B cell (primary cell): Measurements from ENCODE around the gene SRSF1. TPM values are rescaled to one million over a fixed set of nuclear protein-coding genes. Genes with fewer than 3 reads are reported as not detected.

ENCODE experiments used
- ATAC-seq: fragments of 200-7000 bp; cut with Tn5 transposase; one replicate; pipeline ENCODE4 v1.10.0; 2021; ENCODE audit warnings: low read depth, mild to moderate bottlenecking, moderate number of reproducible peaks, moderate library complexity
- CTCF ChIA-PET: fragments of 350-600 bp; sonication (Branson Sonifier 250); formaldehyde crosslinking; loops from one replicate; lab custom pipeline; 2021; ENCODE audit warnings: antibody characterized with exemption, inconsistent platforms; lab: Charles Lee
- POLR2A ChIA-PET: fragments of 350-600 bp; sonication (Branson Sonifier 250); formaldehyde crosslinking; loops from one replicate; lab custom pipeline; 2021; ENCODE audit warnings: antibody characterized with exemption; lab: Charles Lee
- DNase-seq: peaks from one replicate; pipeline ENCODE4 v3.0.0; 2013
- H2AFZ ChIP-seq: 2 replicates; pipeline ENCODE4 v1.6.1; 2012; ENCODE audit warnings: mild to moderate bottlenecking, low read depth, low read length; ENCODE audit not compliant: insufficient read depth, poor library complexity, severe bottlenecking
- H3K27ac ChIP-seq, 2 donors: 1 replicate in 1 of 2; 2 replicates in 1 of 2; pipeline ENCODE4 v1.5.1; 2012 to 2013; ENCODE audit warnings: low read length in 2 of 2, mild to moderate bottlenecking in 2 of 2, moderate library complexity in 1 of 2
- H3K27me3 ChIP-seq, 4 experiments: fragments of 200-600 bp in 1 of 4; sonication (generic) in 1 of 4; replicated peaks in 1 of 4; 1 replicate in 2 of 4; 2 replicates in 2 of 4; pipeline versions ENCODE4 v1.6.1 to v1.7.0; 2013 to 2016; ENCODE audit warnings: low read length in 3 of 4, mild to moderate bottlenecking in 2 of 4, mixed read lengths in 1 of 4, moderate library complexity in 1 of 4; ENCODE audit not compliant: insufficient read depth in 4 of 4, control insufficient read depth in 3 of 4; ENCODE audit errors: control extremely low read depth in 1 of 4
- H3K36me3 ChIP-seq, 2 experiments: replicated peaks in 1 of 2; 1 replicate in 1 of 2; 2 replicates in 1 of 2; pipeline versions ENCODE4 v1.6.1 to v1.7.1; 2013; ENCODE audit warnings: low read length in 1 of 2; ENCODE audit not compliant: insufficient read depth in 2 of 2, control insufficient read depth in 1 of 2; ENCODE audit errors: control extremely low read depth in 1 of 2, extremely low read depth in 1 of 2
- H3K4me1 ChIP-seq, 2 donors: fragments of 200-600 bp in 1 of 2; sonication (generic) in 1 of 2; 1 replicate in 1 of 2; 2 replicates in 1 of 2; pipeline versions ENCODE4 v1.5.1 to v1.6.1; 2013 to 2017; ENCODE audit warnings: low read length in 2 of 2; ENCODE audit not compliant: control insufficient read depth in 2 of 2, insufficient read depth in 2 of 2
- H3K4me2 ChIP-seq: replicated peaks from 2 replicates; pipeline ENCODE3; 2012; ENCODE audit warnings: mild to moderate bottlenecking, low read depth, low read length; ENCODE audit not compliant: poor library complexity, severe bottlenecking
- H3K4me3 ChIP-seq, 5 experiments: fragments of 200-600 bp in 1 of 5; sonication (generic) in 1 of 5; 1 replicate in 3 of 5; 2 replicates in 2 of 5; pipeline versions ENCODE4 v1.5.1 to v1.7.0; 2011 to 2016; ENCODE audit warnings: low read length in 4 of 5, mild to moderate bottlenecking in 4 of 5, low read depth in 2 of 5, control low read depth in 1 of 5, moderate library complexity in 1 of 5; ENCODE audit not compliant: insufficient read depth in 1 of 5; ENCODE audit errors: control extremely low read depth in 1 of 5, extremely low read depth in 1 of 5
- H3K79me2 ChIP-seq: fragments of 200-600 bp; sonication (generic); one replicate; pipeline ENCODE4 v1.6.0; 2016; ENCODE audit warnings: low read length; ENCODE audit not compliant: control insufficient read depth, insufficient read depth
- H3K9ac ChIP-seq: fragments of 200-600 bp; sonication (generic); 2 replicates; pipeline ENCODE4 v1.6.1; 2017; ENCODE audit warnings: mild to moderate bottlenecking, low read length, moderate library complexity
- H3K9me3 ChIP-seq, 3 donors: one replicate each; pipeline versions ENCODE4 v1.6.1 to v1.7.1; 2013; ENCODE audit warnings: low read length in 2 of 3; ENCODE audit not compliant: control insufficient read depth in 2 of 3, insufficient read depth in 1 of 3; ENCODE audit errors: control extremely low read depth in 1 of 3
- H4K20me1 ChIP-seq: 2 replicates; pipeline ENCODE4 v1.6.0; 2012; ENCODE audit warnings: mild to moderate bottlenecking, low read length; ENCODE audit not compliant: insufficient read depth, control insufficient read depth, poor library complexity, severe bottlenecking
- H3K27ac Mint-ChIP-seq: one replicate; pipeline ENCODE4 v1.8.0; 2021; ENCODE audit warnings: mixed read lengths
- H3K27me3 Mint-ChIP-seq: one replicate; pipeline ENCODE4 v1.8.0; 2021; ENCODE audit warnings: mixed read lengths
- H3K4me1 Mint-ChIP-seq: one replicate; pipeline ENCODE4 v1.8.0; 2021; ENCODE audit warnings: mixed read lengths
- H3K4me3 Mint-ChIP-seq: one replicate; pipeline ENCODE4 v1.8.0; 2021; ENCODE audit warnings: mixed read lengths
- H3K9me3 Mint-ChIP-seq: one replicate; pipeline ENCODE4 v1.8.0; 2022; ENCODE audit warnings: mixed read lengths; ENCODE audit not compliant: insufficient read depth
- EZH2 ChIP-seq: IDR thresholded peaks from 2 replicates; pipeline ENCODE4 v1.6.1; 2012; ENCODE audit warnings: borderline replicate concordance, low read depth, mild to moderate bottlenecking, moderate library complexity, low read length; ENCODE audit not compliant: insufficient read depth, poor library complexity, severe bottlenecking
- WGBS: methylation state at CpG from one replicate; pipeline ENCODE4 v1.1.5; 2013; ENCODE audit warnings: missing lambda C conversion rate; ENCODE audit not compliant: insufficient coverage; 5-methylcytosine and 5-hydroxymethylcytosine counted together
- intact Hi-C: fragments of 100-400 bp; cut with micrococcal nuclease; formaldehyde crosslinking; loops from one replicate; pipeline ENCODE4 v1.10.0; 2022
- polyA plus RNA-seq: library from polyadenylated mRNA; depleted of rRNA; stranded (reverse); fragments of >200 nt; gene quantifications from 2 replicates; pipeline ENCODE4 v1.2.3, GENCODE V29; 2012
- total RNA-seq, 2 donors: library from RNA; stranded (reverse); fragments of 120-200 nt in 1 of 2; gene quantifications; 1 replicate in 1 of 2; 2 replicates in 1 of 2; pipeline versions ENCODE4 v1.2.3 to v1.2.4, GENCODE V29; 2013 to 2022
- TF ChIP-seq, protein P1 (sequence below): fragments of 200-600 bp; IDR thresholded peaks from one replicate; pipeline ENCODE4 v1.8.0; 2022; ENCODE audit warnings: antibody characterized with exemption, mild to moderate bottlenecking

Gene SRSF1
- total and polyA plus RNA-seq, 2 donors (not counting 1 experiment from before 2014, with no cell fraction given): 163 to 250 TPM

DNA sequence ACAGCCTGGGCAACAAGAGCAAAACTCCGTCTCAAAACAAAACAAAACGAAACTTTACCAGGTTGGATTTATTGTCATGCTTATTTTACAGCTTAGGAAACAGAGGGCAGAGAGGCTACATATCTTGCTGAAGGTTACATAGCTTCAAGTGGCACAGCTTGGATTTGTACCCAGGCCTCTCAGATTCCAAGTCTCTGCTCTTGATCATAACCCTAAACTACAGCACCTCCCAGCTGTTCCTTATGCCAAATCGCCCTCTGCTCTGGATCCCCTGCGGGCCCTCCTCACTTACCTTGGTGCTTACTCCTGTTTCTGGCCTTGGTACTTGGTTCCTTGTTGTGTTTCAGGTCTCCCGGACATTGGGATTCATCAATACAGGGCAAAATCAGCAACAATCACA is 40.2 kb downstream of the SRSF1 start:
- H3K36me3 ChIP-seq: no peaks in the 10 kb centered on the region
- no peak overlapping the region for H3K9ac ChIP-seq
- POLR2A ChIA-PET: no interaction called here
- Mint-ChIP-seq H3K27ac (no peak overlapping the region), H3K27me3 (peaks cover 43% of the 10 kb centered on the region), H3K4me3 (no peak overlapping the region), H3K4me1 (no peaks in the 10 kb centered on the region), H3K9me3 (no peaks in the 10 kb centered on the region)
- no peak overlapping the region for H3K4me3 ChIP-seq
- no peak for DNase-seq
- H4K20me1 ChIP-seq: no peaks in the 10 kb centered on the region
- H3K9me3 ChIP-seq: no peaks in the 10 kb centered on the region
- no peaks in the 10 kb centered on the region for H3K79me2 ChIP-seq
- ATAC-seq: no peak
- 92% methylated on average over 2 of the region's 5 CpGs for WGBS
- TF ChIP-seq, protein P1, sequence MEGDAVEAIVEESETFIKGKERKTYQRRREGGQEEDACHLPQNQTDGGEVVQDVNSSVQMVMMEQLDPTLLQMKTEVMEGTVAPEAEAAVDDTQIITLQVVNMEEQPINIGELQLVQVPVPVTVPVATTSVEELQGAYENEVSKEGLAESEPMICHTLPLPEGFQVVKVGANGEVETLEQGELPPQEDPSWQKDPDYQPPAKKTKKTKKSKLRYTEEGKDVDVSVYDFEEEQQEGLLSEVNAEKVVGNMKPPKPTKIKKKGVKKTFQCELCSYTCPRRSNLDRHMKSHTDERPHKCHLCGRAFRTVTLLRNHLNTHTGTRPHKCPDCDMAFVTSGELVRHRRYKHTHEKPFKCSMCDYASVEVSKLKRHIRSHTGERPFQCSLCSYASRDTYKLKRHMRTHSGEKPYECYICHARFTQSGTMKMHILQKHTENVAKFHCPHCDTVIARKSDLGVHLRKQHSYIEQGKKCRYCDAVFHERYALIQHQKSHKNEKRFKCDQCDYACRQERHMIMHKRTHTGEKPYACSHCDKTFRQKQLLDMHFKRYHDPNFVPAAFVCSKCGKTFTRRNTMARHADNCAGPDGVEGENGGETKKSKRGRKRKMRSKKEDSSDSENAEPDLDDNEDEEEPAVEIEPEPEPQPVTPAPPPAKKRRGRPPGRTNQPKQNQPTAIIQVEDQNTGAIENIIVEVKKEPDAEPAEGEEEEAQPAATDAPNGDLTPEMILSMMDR: no peak
- TF ChIP-seq EZH2: no peak
- peaks cover 0 to 38% (median 7%) of the 10 kb centered on the region in 4 experiments for H3K27me3 ChIP-seq
- CTCF ChIA-PET: interaction anchor here (1.0 to 1.7 kb wide), 4 partner anchors 14 to 30 kb away, joined by 3 to 4 read pairs (median 3); no protein-coding TSS in a partner anchor
- no peak overlapping the region for H2AFZ ChIP-seq
- no peak overlapping the region for H3K4me2 ChIP-seq
- intact Hi-C loops: no loop called here
- H3K4me1 ChIP-seq: no peaks in the 10 kb centered on the region
- no peak overlapping the region for H3K27ac ChIP-seq

DNA sequence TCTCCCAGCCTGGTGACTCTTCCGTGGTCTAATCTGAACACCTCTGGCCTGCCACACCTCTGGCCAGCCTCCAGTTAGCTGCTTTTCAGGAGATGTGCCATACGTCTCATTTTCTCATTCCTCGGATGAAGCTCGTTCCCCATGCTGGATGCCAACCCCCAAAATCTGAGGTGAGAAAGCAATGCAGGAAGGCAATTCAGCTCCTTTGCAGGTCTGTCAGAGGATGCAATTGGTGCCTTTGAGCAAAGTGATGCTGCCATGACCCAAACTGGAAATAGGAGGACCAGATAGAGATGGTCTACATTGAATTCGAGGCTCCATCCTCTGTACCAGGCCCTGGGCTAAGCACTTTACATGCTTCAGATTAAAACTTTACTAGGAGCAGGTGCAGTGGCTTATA is 40.8 kb downstream of the SRSF1 start:
- ATAC-seq: no peak
- intact Hi-C loops: no loop called here
- no peaks in the 10 kb centered on the region for H3K4me1 ChIP-seq
- H3K9me3 Mint-ChIP-seq: no peaks in the 10 kb centered on the region
- no peak overlapping the region for H3K27ac ChIP-seq
- H3K4me1 Mint-ChIP-seq: no peaks in the 10 kb centered on the region
- DNase-seq: no peak
- H3K27ac Mint-ChIP-seq: no peak overlapping the region
- H3K4me3 ChIP-seq: no peak overlapping the region
- H2AFZ ChIP-seq: no peak overlapping the region
- no peaks in the 10 kb centered on the region for H3K36me3 ChIP-seq
- TF ChIP-seq, protein P1: no peak
- TF ChIP-seq EZH2: no peak
- H4K20me1 ChIP-seq: no peaks in the 10 kb centered on the region
- ChIA-PET POLR2A (no interaction called here), CTCF (interaction anchor here (1.0 to 1.7 kb wide), 5 partner anchors 15 to 31 kb away, joined by 3 to 4 read pairs (median 3); no protein-coding TSS in a partner anchor)
- H3K79me2 ChIP-seq: no peaks in the 10 kb centered on the region
- no peak overlapping the region for H3K4me2 ChIP-seq
- H3K4me3 Mint-ChIP-seq: no peak overlapping the region
- H3K9me3 ChIP-seq: no peaks in the 10 kb centered on the region
- H3K27me3 Mint-ChIP-seq: peaks cover 45% of the 10 kb centered on the region
- no peak overlapping the region for H3K9ac ChIP-seq
- H3K27me3 ChIP-seq: peaks cover 0 to 38% (median 8%) of the 10 kb centered on the region in 4 experiments
- 97% methylated on average over 5 of the region's 5 CpGs for WGBS
